Hematopoietic multipotent progenitor cell treated with erythropoietin and hydrocortisone succinate and interleukin-3 and kit ligand, for 4 days (in vitro differentiated cells): Measurements from ENCODE around the gene REPS1.
"Not testable (repeated sequence)": the region's sequence is repeated elsewhere in the genome, so short reads cannot be mapped to it uniquely, and the experiment has no call there.

Experiments
- DNase-seq: peaks from one replicate; pipeline ENCODE4 v3.0.0-alpha.2; 2015

REPS1 gene

DNA sequence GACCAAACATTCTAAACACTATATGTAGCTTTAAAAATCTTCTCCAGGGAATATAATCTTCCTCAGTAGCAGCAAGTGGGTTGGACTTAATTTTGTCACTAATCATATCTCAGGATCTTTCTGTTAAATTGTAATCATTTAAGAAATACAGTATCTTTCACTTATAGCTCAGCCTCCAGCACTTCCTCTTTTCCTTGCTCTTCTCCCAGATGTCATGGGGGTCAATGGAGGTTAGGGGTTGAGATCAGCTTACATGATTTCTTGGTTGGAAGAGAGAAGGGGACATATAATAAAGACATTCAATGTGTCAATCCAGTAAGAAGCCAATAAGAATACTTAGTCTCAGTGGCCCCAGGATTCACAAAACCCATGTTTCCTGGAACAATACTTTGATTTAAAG is 15.7 kb upstream of the REPS1 start:
- DNase-seq = peak; percentile 60

DNA sequence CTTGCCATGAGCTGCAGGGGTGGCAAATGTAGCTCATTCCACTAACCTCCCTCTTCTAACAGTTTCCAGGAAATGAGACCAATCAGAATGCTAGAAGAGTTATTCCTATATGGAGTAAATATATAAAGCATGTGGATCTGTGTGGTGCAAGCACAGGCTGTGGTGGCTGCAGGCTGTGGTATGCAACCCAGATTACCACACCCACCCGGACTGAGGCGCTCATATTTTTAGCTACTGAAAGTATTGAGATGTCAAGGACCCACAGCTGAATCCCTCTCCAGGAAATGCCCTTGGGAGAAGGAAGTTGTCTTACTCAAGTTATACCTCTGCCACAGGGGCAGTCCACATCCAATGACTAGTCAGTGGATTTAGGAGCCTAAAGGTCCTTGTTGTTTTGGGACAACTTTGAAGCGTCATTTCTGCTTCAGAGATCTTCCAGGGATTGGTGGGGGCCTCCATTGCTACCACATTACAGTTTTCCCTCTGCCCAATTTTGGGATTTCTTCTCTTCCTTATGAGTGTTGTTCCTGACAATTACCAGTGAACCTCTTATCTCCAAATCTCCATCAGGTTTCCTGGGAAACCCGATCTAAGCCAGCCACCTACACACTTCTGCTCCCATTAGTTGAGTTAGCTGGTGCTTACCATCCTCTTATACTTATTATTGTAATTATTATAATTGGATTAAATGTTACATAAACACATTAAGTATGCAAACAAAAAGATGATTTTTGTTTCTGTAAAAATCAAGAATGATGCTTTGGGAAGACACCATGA is 12.1 kb upstream of the REPS1 start:
- DNase-seq = no peak

DNA sequence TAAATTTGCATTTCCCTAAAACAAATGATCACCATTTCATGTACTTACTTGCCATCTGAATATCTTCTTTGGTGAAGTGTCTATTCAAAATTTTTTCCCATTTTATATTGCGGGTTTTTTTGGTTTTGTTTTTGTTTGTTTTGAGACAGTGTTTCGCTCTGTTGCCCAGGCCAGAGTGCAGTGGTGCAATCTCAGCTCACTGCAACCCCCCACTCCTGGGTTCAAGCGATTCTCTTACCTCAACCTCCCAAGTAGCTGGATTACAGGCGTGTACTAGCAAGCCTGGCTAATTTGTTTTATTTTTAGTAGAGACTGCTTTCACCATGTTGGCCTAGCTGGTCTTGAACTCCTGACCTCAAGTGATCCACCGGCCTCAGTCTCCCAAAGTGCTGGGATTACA is 9.1 kb upstream of the REPS1 start:
- no peak for DNase-seq

GRCh38 chr6:138996524-138996923 is 8.5 kb upstream of the REPS1 start:
- DNase-seq = no peak

DNA sequence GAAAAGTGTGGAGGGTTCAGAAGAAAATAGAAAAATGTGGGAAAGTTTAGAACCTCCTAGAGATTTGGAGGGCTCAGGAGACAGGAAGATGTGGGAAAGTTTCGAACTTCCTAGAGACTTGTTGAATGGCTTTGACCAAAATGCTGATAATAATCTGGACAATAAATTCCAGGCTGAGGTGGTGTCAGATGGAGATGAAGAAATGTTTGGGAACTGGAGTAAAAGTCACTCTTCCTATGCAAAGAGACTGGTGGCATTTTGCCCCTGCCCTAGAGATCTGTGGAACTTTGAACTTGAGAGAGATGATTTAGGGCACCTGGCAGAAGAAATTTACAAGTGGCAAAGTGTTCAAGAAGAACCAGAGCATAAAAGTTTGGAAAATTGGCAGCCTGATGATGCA is 5.4 kb upstream of the REPS1 start:
- DNase-seq = not testable (repeated sequence)

DNA sequence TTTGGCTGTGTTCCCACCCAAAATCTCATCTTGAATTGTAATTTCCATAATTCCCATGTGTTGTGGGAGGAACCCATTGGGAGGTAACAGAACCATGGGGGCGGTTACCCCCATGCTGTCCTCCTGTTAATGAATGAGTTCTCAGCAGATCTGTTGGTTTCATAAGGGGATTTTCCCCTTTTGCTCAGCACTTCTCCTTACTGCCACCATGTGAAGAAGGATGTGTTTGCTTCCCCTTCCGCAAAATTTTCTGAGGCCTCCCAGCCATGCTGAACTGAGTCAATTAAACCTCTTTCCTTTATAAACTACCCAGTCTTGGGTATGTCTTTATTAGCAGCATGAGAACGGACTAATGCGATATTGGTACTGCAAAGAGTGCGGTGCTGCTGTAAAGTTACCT is 4.9 kb upstream of the REPS1 start:
- DNase-seq = peak; percentile 20

GRCh38 chr6:138991206-138991605 is 3.2 kb upstream of the REPS1 start:
- DNase-seq = peak; percentile 17

GRCh38 chr6:138989098-138989983 is 1.3 kb upstream of the REPS1 start:
- DNase-seq = no peak

DNA sequence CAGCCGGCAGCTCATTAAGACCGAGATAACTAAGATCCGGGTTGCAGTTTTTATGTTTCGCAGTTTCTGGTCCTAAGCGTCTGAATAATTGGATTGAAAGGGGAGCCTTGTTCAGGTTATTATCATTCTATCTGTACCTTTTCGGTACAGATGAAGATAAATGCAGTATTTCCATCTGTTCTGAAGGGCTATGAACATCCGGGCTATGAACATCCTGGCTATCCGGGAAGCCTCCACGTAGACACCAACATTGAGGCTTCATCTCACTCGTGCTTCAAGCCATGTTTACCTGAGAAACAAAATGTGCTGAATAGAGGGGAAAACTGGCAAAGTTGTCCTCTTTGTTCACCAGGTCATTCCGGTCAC is 399 bp upstream of the REPS1 start:
- DNase-seq = no peak

GRCh38 chr6:138987080-138987642 is 892 bp downstream of the REPS1 start:
- no peak for DNase-seq

DNA sequence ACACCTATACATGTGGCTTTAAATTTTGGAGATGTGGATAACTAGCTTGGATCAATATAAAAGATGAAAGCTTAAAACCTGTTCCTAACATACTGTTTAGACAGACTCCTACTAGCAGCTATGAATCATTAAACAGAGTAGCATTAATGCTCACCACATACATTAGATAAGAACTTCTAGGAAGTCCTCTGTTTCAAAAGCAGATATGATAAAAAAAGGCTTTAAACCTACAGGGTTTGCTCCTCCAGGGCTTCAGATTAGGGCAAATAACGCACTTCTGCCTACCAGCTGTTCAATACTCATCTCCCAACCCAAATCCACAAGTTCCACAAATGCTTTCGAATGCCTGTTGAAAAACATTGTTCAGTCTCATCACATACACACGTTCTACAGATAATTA is 1.5 kb downstream of the REPS1 start:
- DNase-seq = peak; percentile 82

DNA sequence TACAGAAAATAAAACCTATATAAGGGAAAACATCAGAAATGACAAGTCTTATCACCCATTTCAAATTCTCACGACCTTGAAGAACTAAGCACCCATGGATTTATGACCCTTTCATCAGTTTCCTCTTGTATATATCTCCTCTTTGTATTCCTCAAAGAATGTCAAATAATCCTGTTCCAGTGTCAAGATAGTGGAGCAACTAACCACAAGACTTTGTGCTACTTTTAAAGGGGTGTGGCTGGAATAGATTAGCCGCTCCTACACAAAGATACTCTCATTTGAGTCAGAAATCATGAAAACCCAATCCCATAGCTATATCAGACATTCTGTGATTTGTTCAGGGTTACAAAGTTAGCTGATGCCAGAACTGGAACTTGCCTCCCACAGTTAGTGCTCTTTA is 6.6 kb downstream of the REPS1 start:
- DNase-seq = peak; percentile 64

DNA sequence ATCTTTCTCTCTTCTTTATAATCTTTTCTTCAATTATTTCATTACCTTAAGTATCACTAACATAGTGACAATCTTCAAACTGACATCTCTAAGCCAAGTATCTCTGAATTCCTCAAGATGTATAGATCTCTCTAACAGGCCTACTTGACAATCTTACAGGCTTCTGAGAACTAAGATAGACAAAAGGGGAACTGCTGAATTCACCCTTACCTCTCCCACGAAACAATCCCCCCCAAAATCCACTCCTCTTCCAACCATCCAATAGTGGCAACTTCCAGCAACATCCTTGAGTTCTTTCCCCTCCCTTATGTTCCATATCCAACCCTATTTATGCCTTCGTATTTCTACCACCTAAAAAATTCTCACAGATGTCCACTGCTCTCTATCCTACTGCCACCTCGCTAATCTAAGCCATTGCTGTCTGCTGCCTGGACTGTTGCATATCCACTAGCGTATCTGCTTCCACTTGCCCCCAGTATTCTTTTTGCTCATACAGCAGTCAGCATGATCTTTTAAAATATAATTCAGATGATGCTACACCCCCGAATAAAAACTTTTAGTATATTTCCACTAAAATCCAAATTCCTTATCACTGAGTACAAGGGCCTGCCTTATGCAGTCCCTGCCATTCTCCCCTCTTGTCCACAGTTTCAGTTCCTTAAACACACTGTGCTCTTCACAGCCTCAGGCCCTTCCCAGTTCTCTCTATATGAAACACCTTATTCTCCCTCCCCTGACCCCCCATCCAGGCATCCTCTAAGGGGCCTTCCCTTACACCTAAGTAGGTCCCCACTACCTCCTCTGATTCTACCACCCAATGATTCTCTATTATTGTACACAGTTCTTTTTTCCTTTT is 8.0 kb downstream of the REPS1 start:
- DNase-seq = no peak

GRCh38 chr6:138979365-138979764 is 8.7 kb downstream of the REPS1 start:
- no peak for DNase-seq

GRCh38 chr6:138978229-138978628 is 9.8 kb downstream of the REPS1 start:
- no peak for DNase-seq

DNA sequence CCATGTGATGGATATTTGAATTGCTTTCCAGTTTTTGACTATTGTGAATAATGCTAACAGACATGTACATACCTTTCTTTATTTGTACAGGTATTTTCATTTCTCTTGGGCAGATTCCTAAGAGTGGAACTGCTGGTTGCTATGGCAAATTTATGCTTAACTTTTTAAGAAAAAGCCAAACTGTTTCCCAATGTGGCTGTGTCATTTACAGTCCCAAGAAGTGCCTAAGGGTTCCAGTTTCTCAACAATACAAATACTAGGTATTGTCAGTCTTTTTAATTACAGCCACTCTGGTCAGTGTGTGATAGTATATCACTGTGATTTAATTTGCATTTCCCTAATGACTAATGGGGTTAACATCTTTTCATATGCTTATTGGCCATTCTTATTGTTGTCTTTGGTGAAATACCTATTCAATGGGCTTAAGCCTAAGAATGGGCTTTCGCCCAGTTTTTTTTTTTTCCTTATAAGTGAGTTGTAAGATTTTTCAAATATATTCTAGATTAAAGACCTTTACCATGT is 10.3 kb downstream of the REPS1 start:
- DNase-seq = no peak

DNA sequence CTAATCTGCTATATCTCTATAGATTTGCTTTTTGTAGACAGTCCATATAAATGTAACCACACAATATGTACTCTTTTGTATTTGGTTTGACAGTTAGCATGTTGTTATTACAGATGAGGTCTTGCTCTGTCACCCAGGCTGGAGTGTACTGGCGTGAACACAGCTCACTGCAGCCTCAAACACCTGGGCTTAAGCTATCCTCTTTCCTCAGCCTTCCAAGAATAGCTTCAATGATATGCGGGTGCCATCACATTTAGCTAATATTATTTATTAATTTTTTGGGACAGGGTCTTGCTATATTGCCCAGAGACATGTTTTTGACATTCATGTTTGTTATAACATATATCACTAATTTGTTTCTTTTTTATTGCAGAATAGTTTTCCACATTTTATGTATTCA is 10.8 kb downstream of the REPS1 start:
- DNase-seq = no peak

DNA sequence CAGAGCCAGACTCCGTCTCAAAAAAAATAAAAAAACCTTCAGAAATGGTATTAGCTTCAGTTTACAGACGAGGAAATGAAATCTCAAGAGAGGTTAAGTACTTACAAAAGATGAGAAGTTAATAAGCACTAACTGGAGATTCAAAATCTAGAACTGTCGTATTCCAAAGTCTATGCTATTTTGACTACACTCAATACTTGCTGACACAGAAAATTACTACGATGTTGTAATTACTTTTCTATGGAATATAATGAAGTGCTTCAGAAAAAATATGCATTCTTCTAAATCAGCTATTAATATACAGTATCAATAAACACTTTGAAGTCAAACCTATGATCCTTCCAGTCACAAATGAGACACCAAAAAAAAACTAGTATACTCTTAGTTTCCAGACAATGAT is 12.2 kb downstream of the REPS1 start:
- DNase-seq = no peak

DNA sequence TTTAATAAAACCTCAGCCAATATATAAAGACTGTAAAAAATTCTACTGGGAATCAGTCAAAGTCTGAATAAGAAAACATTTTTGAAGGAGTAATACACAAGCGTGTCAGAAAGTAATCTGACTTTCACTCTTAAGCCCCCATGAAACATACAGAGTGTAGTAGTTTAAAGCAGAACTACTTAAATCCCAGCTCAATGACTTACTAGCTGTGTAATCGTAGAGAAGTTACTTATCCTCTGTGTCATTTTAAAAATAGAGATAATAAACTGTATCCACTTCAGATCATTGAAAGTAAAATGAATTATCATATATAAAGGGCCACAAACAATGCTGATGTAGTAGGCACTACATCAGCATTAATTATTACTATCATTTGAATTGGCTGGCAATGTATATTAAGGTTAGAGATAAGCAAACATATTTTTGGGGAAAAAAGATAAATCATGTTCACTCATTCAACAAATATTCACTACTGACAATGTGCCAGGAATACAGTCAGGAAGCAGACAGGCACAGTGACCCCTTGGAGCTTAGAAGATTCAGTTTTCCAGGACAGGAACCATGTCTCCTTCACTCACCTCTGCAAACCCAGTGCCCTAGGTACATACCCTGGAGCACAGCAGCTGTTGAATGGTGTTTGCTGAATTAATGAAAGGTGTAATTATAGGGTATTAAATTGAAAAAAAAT is 14.4 kb downstream of the REPS1 start:
- no peak for DNase-seq

GRCh38 chr6:138972226-138972665 is 15.8 kb downstream of the REPS1 start:
- DNase-seq = no peak

- no peak for DNase-seq
Measured at GRCh38 chr6:138971601-138972000, 16.5 kb downstream of the REPS1 start.

DNA sequence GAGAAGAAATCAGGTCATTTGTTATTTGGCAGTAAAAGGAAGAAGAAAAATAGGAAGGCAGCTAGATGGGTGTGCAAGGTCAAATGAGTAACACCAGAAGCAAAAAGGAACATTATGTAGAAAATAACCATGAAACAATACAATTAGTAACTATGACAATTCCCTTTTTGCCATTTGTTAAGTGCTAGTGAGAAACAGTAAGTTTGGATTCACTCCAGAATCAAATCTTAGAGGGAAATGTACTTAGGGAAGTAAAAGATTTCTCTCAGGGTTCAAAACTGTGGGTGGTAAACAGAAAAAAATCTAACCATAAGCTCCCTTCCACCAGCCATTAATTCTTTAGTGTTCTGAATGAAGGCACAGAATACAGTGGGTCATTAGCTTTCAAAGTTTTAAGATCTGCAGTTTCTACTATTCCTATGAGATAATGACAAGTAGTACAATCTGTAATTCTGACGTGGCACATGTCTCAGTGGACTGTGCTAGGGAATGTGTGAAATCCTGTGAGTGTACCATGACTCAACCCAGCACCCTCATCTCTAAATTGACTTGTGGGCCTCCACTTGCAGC is 17.1 kb downstream of the REPS1 start:
- DNase-seq = no peak
